Rectal smooth muscle tissue (tissue), 1 donor: ENCODE results near the gene DAPK2.

Experiments used
- H3K27ac ChIP-seq: one replicate; pipeline ENCODE4 v1.7.0; 2013; ENCODE audit warnings: low read depth, low read length, inconsistent platforms
- H3K27me3 ChIP-seq: one replicate; pipeline ENCODE4 v1.7.0; 2013; ENCODE audit warnings: low read length; ENCODE audit not compliant: control insufficient read depth, insufficient read depth
- H3K36me3 ChIP-seq: one replicate; pipeline ENCODE4 v1.7.0; 2013; ENCODE audit warnings: low read length; ENCODE audit not compliant: control insufficient read depth, insufficient read depth
- H3K4me1 ChIP-seq: one replicate; pipeline ENCODE4 v1.7.0; 2013; ENCODE audit warnings: low read length; ENCODE audit not compliant: control insufficient read depth, insufficient read depth
- H3K4me3 ChIP-seq: one replicate; pipeline ENCODE4 v1.7.0; 2013; ENCODE audit warnings: low read length
- H3K9ac ChIP-seq: one replicate; pipeline ENCODE4 v1.7.0; 2013; ENCODE audit warnings: low read length

Gene DAPK2

GRCh38 chr15:63857461-63857856, 188.8 kb downstream of the DAPK2 start:
- Histone ChIP-seq H3K27ac (peak overlapping the region; percentile 61), H3K9ac (no peak overlapping the region)

More at GRCh38 chr15:63857461-63857856, 188.8 kb downstream of the DAPK2 start:
- peaks cover 13% of the 10 kb centered on the region for H3K4me1 ChIP-seq
- no peaks in the 10 kb centered on the region for H3K27me3 ChIP-seq
- no peaks in the 10 kb centered on the region for H3K36me3 ChIP-seq
- H3K4me3 ChIP-seq, result no peak overlapping the region
